NCI-H146 treated with DMSO at 0.1 percent for 48 hours (cell line): ENCODE results near the gene CLEC4A.
"Not testable (repeated sequence)": the region's sequence is repeated elsewhere in the genome, so short reads cannot be mapped to it uniquely, and the experiment has no call there.

Experiments
- DNase-seq: peaks from one replicate; lab custom pipeline; 2025; ENCODE audit not compliant: unreplicated experiment; lab: John Stamatoyannopoulos, UW

The CLEC4A gene

DNA sequence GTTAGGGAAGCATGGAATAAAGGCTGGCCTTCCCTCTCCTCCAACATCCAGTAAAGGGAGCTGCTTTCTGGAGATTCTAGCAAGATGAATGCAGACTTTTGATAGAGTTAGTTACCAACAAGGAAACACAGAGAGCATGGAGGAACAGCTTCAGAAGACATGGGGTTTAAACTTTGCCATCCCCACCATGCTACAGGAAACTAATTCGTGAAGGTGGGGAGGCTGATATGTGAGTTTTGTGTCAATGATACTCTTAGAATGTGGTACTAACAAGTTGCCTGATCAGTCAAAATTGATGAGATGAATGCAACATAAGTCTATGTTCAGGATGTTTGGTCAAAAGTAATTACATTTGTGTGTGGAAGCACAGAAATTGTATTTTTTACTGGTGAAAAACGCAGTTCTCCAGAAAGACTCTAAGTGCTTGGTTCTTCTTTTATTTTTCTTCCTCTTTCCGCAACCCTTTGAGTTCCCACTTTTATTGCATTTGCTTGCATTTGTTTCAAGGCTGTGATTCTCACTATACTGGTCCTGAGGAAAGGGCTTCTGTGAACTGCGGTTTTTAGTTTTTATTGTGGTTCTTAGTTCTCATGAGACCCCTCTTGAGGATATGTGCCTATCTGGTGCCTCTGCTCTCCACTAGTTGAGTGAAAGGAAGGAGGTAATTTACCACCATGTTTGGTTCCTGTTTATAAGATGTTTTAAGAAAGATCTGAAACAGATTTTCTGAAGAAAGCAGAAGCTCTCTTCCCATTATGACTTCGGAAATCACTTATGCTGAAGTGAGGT, at the start of gene CLEC4A:
TSS of gene CLEC4A (plus strand) at position 494 of the 789 bp plus-strand sequence. CDS start at position 756, 262 bp downstream.
- no peak for DNase-seq

DNA sequence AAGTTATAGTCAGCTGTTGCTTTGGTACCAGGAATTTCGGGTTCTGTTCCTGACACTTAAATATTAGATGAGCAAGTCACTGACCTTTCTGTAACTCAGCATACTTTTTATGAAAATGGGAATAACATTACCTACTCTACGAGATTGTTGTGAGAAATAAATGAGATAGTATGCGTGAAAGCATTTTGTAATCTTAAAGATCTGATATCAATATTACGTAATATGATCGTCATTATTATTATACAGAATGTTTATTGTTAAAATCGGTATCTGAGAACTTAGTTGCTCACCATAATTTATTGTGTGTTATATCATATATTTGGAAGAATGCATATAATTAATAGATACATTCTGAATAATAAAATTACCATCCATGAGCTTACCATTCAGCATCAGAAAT, 47.5 kb upstream of the CLEC4A start:
- DNase-seq: no peak

DNA sequence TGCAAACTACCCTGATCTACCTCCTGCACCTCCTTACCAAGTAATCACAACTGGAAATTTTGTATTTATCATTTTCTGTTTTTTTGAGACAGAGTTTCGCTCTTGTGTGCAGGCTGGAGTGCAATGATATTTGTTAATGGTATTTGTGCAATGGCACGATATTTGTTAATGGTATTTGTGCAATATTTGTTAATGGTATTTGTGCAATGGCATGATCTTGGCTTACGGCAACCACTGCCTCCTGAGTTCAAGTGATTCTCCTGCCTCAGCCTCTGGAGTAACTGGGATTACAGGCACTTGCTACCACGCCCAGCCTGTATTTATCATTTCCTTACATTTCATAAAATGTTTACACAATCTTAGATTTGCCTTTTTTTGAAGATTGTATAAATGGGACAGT, 47.1 kb upstream of the CLEC4A start:
- DNase-seq: no peak

DNA sequence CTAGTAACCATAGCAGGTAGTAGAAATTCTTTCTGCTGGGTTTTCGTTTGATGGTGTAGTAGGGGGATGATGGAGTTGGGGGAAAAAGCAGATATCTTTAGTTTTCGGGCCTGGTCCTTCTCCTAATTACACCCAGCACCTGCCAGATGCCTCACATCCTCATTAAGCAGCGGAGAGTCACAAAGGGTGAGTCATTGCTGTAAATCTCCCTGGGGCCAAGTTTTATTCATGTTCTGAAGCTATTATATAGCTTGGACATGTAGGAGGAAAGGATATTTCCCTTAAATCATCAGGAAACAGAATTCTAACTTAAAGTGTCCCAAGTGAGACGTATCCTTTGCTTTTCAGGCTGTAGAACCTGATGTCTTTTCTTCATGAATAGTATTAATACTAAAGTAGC, 46.2 kb upstream of the CLEC4A start:
- peak; percentile 89 for DNase-seq

DNA sequence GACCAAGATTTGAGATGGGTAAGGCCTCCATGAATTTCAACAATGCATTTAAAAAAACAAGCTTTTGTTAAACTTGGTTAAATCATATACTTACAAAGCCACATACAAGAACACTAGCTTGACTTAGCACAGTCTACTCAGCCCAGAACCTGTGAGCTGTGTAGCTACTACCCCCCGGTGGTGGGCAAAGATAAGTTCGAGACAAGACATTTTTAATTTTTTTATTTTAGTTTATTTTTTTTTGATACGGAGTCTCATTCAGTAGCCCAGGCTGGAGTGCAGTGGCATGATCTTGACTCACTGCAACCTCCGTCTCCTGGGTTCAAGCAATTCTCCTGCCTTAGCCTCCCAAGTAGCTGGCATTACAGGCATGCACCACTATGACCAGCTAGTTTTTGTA, 45.0 kb upstream of the CLEC4A start:
- peak; percentile 62 for DNase-seq

DNA sequence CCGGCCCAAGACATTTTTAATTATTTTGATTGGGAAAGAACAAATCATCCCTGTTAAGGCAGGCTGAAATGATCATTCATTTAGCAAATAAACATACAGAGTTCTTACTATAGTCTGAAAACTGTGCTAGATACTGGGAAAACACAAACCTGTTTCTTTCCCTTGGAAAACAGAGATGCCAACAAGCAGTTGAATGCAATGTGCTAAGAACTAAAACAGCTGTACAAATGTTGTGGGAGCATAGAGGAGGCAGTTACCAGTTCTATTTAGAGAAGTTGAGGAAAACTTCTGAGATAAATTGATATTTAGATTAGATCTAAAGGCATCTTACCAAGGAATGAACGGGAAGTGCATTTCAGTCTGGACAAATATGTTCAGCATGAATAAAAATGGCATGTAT, 44.5 kb upstream of the CLEC4A start:
- DNase-seq: no peak

DNA sequence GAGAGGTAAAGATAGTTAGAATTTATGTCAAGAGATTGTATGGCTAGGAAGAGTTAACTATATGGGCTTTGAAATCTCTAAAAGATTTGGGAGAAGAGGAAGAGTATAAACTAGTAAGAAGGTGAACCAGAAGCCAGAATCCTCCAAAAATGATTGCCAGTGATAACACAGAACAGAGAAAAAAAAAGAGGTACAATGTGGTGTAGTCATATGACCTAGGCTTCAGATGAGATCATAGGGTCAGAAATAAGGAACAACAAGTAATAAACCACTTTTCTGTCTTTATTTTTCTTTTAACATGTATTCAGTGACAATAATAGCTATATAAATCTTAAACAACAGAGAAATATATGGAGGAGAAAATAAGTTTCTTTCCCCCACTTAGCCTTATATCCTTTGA, 43.3 kb upstream of the CLEC4A start:
- DNase-seq: no peak

DNA sequence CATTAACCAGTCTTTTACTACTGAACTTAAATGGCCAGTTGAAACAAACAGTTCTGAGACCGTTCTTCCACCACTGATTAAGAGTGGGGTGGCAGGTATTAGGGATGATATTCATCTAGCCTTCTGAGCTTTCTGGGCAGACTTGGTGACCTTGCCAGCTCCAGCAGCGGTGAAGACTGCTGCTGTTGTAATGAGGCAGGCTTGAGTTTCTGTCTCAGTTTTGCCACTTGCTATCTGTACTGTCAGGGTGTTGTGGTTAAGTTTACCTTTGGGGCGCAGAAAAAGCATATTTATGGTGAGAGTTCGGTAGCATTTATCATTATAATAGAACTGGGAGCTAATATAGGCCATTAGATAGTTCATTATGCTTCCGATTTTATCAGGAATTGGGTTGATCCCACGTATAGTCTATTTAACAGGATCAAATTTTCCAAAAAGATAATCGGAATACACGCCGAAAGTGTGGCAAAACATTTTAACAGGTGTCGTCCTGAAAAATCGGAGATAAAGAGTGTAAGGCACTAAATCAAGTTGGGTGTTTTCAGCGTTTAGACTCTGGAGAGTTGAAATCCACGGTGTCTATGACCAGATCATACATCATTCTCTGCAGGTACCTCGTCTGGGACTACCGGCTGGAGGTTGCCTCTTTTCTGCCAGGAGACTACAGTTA, 42.0 kb upstream of the CLEC4A start:
- peak; percentile 59 for DNase-seq

DNA sequence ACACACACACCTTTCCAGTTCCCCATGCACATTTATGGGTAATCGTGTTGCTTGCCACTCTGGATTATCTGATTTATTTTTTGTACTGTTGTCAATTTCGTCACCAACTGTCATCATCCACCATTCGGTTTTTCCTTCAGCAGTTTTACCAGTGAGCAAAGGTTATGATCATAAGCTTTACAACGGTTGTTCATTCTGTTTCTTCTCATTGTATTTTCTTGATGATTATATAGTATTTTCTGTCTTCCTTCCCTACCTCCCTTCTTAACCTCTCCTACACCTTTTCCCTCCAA, 40.7 kb upstream of the CLEC4A start:
- no peak for DNase-seq

DNA sequence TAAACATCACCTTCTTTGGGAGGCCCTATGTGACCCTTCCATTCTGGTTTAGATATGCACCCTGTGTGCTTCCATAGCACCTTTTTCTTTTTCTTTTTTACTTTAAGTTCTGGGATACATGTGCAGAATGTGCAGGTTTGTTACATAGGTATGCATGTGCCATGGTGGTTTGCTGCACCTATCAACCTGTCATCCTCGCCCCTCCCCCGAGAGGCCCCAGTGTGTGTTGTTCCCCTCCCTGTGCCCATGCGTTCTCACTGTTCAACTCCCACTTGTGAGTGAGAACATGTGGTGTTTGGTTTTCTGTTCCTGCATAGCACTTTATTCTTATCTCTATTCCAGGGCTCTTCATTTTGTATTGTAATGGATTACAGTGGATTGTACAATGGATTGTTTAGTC, 39.1 kb upstream of the CLEC4A start:
- DNase-seq: not testable (repeated sequence)

DNA sequence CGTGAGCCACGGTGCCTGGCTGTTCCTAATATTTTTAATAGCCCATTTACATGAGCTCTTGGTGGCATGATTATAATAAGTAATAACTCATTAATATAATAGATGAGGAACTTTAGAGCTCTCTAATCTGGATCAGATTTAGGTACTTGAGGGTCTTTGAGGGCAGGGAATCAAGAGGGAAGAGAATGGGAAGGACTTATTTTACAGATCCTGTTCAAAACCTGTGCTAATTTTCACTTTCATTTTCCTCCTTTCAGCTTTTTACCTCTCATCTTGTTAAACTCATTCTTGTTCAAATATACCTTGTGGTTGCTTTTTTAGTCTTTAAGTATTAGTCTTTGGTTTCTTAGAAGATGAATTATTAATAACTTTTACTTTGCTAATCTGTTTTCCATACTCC, 35.8 kb upstream of the CLEC4A start:
- no peak for DNase-seq

DNA sequence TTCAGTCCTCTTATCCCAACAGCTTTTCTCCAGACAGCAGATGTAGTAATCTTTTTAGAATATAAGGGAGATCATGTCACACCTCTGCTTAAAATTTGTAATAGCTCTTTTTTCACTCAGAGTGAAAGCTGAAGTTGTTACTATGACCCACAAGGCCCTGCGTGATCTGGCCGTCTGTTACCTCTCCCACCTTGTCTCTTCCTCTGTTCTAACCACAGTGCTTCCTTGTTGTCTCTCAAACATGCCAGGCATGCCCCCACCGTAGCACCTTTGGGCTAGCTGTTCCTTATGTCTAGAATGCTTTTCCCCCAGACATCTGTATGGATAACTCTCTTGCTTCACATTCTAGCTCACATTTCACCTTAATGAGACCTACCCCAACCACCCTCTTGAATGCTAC, 34.8 kb upstream of the CLEC4A start:
- no peak for DNase-seq

DNA sequence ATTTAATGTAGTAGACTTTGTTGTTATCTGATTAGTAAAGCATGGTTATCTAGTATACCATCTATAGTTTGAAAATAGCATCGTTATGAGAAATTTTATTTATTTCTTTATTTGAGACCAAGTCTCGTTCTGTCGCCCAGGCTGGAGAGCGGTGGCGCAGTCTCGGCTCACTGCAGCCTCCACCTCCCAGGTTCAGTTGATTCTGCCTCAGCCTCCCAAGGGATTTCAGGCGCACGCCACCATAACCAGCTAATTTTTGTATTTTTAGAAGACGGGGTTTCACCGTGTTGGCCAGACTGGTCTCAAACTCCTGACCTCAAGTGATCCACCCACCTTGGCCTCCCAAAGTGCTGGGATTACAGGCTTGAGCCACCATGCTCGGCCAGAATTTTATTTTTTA, 34.1 kb upstream of the CLEC4A start:
- DNase-seq: not testable (repeated sequence)

DNA sequence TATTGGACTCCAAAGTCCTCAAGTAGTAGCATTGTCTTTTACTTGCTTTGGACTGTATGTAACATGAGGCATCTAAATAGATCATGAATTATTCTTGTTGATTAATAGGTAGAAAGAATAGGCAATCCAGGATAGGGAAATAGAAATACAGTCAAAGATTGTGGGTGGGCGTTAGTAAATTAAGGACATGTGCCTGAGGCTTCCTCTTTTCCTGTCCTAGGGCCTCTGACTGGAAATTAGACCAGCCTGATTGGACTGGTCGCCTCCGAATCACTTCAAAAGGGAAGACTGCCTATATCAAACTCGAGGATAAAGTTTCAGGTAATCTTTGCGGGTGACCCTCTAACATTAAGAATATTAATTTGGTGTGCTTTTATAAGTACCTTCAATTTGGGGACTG, 33.7 kb upstream of the CLEC4A start:
- DNase-seq: no peak

DNA sequence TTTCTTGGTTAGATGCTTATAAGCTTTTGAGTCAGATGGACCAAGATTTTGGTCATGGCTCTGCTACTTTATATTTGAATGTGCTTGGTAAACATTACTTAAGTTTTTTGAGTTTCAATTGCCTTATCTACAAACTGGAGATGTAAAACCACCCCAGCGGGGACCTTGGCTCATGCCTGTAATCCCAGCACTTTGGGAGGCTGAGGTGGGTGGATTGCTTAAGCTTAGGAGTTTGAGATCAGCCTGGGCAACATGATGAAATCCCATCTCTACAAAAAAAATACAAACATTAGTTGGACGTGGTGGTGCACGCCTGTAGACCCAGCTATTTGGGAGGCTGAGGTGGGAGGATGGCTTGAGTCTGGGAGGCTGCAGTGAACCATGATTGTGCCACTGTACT, 30.1 kb upstream of the CLEC4A start:
- DNase-seq: no peak

DNA sequence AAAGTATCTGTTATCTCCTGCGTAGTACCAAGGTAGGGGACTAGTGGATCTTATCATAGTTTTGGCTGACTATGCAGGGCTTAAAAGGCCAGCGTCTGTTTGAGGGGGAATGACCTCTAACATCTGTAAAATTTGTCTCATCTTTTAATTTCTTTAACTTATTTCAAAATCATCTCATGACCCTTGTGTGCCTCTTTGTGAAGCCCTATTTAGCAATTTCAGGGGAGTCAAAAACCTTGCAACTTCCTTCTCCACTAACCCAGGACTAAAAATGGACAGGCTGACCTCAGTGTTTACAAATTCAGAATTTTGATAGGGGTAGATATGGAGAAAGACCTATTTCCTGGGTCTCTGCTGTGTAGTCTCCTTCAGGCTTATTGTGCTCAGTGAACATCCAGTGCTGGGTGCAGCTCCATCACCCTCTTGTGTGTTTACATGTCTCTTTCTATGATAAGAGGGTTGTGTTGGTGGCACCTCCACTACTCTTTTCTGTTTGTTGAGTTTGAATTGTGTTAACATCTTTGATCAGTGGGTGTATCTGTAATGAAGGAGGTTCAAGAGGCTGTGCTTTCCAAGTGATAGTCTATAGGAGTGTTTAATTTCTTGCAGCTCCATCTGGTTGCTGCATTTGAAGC, 27.0 kb upstream of the CLEC4A start:
- no peak for DNase-seq

DNA sequence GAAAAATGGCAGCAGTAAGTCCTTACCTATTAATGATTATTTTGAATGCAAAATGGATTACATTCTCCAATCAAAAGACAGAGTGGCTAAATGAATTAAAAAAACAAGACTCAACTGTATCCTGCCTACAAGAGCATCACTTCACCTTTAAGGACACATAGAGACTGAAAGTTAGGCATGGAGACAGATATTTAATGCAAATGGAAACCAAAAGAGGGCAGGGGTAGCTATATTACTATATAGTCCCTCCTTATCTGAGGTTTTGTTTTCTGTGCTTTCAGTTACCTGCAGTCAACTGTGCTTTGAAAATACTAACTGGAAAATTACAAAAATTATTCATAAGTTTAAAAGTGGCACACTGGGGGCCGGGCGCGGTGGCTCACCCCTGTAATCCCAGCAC, 24.2 kb upstream of the CLEC4A start:
- no peak for DNase-seq

DNA sequence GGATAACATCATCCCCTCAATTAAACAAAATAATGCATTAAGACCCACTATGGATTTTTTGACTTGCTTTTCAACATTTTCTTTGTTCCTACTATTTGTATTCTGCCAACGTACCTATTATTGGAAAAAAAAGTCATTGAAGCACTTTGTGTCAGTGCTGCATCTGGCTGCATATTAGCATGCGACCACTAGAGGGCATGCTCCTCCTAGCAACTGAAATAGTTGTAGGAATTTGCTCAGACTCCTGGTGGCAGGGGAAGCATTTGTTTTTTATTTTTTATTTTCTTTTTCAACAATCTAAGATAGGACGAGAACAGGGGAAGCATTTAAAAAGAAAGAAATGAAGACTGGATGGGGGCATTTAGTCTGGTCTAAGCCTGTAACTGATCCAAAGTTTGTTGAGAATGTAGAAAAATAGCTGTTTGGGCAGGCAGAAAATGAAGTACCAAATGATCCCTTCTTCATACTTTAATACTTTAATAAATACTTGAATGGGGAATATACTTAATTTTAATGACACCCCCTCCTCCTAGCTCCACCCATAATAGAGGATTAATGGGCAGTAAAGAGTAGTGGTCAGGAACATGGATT, 14.5 kb upstream of the CLEC4A start:
- DNase-seq: peak; percentile 57

DNA sequence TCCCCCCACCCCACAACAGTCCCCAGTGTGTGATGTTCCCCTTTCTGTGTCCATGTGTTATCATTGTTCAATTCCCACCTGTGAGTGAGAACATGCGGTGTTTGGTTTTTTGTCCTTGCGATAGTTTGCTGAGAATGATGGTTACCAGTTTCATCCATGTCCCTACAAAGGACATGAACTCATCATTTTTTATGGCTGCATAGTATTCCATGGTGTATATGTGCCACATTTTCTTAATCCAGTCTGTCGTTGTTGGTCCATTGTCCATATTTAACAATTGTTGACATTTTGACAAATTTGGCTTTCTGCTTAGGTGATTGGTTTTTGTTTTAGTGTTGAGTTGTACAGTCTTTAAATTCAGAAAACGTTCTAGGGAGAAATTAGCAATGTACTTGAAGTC, 10.3 kb upstream of the CLEC4A start:
- not testable (repeated sequence) for DNase-seq

DNA sequence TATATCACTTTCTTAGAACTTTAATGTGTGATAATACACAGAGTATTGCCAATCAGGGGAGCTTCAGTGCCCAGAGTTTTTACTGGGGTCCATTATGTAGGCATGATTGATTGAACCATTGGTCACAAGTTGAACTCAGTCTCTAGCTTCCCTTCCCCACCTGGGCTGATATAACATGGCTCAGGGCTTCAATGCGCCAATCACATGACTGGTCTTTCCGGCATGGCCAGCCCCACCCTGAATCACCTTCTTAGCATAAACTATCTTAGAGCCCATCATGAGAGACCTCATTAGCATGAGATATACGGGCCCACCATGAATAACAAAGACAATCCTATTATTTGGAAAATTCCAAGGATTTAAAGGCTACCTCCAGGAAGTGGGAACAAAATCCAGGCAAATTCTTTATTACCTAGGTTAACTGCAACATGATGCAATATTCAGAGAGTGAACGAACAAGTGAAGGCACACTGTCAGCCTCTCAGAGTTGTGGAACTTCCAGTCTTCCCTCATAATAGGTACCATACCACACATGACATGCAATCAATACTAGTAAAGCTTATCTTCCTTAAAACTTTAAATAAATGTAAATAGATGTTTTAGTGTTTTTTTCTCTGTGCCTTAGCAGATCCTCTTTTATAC, 3.2 kb upstream of the CLEC4A start:
- no peak for DNase-seq

DNA sequence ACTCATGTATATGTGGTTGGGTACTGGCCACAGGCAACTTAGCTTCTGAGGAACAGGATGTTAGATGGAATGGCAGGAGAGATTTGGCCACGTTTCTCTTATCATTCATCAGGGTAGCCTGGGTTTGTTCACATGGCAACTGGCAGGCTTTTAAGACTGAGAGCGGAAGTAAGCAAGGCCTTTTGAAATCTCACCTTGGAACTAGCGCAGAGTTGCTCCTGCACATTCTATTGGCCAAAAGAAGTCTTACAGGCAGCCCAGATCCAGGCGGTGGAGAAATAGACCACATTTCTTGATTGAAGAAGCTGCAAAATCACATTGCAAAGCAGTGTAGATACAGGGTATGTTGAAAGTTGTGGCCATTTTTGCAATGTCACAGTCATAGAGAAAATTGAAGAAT, 3.7 kb downstream of the CLEC4A start:
- no peak for DNase-seq
